ENCODE measurements around the gene ANP32B. TPM values are rescaled to one million over a fixed set of nuclear protein-coding genes. Genes with fewer than 3 reads are reported as not detected.

ANP32B gene
- total RNA-seq, 4 donors from 2014 or later: 8.2 to 24.5 (median 17.8) TPM

- peaks cover 24 to 27% of the 10 kb centered on the region in 2 donors for H3K4me1 ChIP-seq
- ATAC-seq (no peak), DNase-seq (no peak)
- TF ChIP-seq CTCF (IDR thresholded peaks at IDR 0.05 in 4 of 5, conservative IDR thresholded peaks at IDR 0.05 in 1 of 5): no peak
- TF ChIP-seq POLR2A (IDR thresholded peaks at IDR 0.05): no peak
- in situ Hi-C loops (cut with MboI; ENCODE audit: low sequenced_read_pairs in 4 of 4): no loop called here
- no peaks in the 10 kb centered on the region for H3K36me3 ChIP-seq
- no peak overlapping the region for H3K27ac ChIP-seq
- H3K9me3 ChIP-seq: no peaks in the 10 kb centered on the region
- H3K27me3 ChIP-seq: no peaks in the 10 kb centered on the region
- intact Hi-C loops (cut with DNase I; ENCODE audit: low total_unique reads): no loop called here
- H3K4me3 ChIP-seq: no peak overlapping the region
These were observed 4.6 kb upstream of the ANP32B start for GRCh38 chr9:97978371-97979130.

GRCh38 chr9:97979788-97980478 lies 3.2 kb upstream of the ANP32B start:
- Histone ChIP-seq H3K36me3 (no peaks in the 10 kb centered on the region), H3K4me3 (no peak overlapping the region), H3K9me3 (no peaks in the 10 kb centered on the region), H3K27ac (peak overlapping the region in 2 of 4 donors; percentile 93 to 99), H3K4me1 (peaks cover 24 to 27% of the 10 kb centered on the region in 2 donors), H3K27me3 (no peaks in the 10 kb centered on the region)
- in situ Hi-C loops (cut with MboI; ENCODE audit: low sequenced_read_pairs in 4 of 4) (loop anchor here in 3 of 4 donors (10.0 kb wide), 1 partner anchor 55 kb away; no protein-coding TSS in a partner anchor), intact Hi-C loops (cut with DNase I; ENCODE audit: low total_unique reads) (loop anchor here (5.0 to 10.0 kb wide), 4 partner anchors 277 to 1835 kb away; partner anchors contain the start of genes ANKS6, NCBP1, TBC1D2 and TSTD2)
- DNase-seq: no peak
- ATAC-seq: no peak
- no peak for TF ChIP-seq CTCF (IDR thresholded peaks at IDR 0.05 in 4 of 5, conservative IDR thresholded peaks at IDR 0.05 in 1 of 5)
- TF ChIP-seq POLR2A (IDR thresholded peaks at IDR 0.05): no peak

GRCh38 chr9:97980479-97980803 lies 2.7 kb upstream of the ANP32B start:
- H3K27ac ChIP-seq: peak overlapping the region; percentile 75 to 99 (median 94)
- H3K27me3 ChIP-seq: no peaks in the 10 kb centered on the region
- no peaks in the 10 kb centered on the region for H3K36me3 ChIP-seq
- intact Hi-C loops (cut with DNase I; ENCODE audit: low total_unique reads): loop anchor here (5.0 to 10.0 kb wide), 4 partner anchors 277 to 1834 kb away; partner anchors contain the start of genes ANKS6, NCBP1, TBC1D2 and TSTD2
- DNase-seq (peak; percentile 71 to 76), ATAC-seq (peak in 1 of 2 donors; percentile 15)
- TF ChIP-seq CTCF (IDR thresholded peaks at IDR 0.05 in 4 of 5, conservative IDR thresholded peaks at IDR 0.05 in 1 of 5) (no peak), POLR2A (IDR thresholded peaks at IDR 0.05) (no peak)
- peak overlapping the region in 1 of 4 donors; percentile 29 for H3K4me3 ChIP-seq
- no peaks in the 10 kb centered on the region for H3K9me3 ChIP-seq
- H3K4me1 ChIP-seq: peaks cover 24 to 30% of the 10 kb centered on the region in 2 donors
- in situ Hi-C loops (cut with MboI; ENCODE audit: low sequenced_read_pairs in 4 of 4): loop anchor here in 3 of 4 donors (10.0 kb wide), 1 partner anchor 54 kb away; no protein-coding TSS in a partner anchor

GRCh38 chr9:97980918-97981845 lies 2.0 kb upstream of the ANP32B start:
- Histone ChIP-seq H3K4me3 (peak overlapping the region in 1 of 4 donors; percentile 29), H3K27me3 (no peaks in the 10 kb centered on the region), H3K9me3 (no peaks in the 10 kb centered on the region), H3K36me3 (no peaks in the 10 kb centered on the region), H3K4me1 (peaks cover 31 to 38% of the 10 kb centered on the region in 2 donors), H3K27ac (peak overlapping the region; percentile 75 to 99 (median 94))
- DNase-seq (peak; percentile 77 to 86), ATAC-seq (peak; percentile 57)
- TF ChIP-seq POLR2A (IDR thresholded peaks at IDR 0.05) (peak; percentile 55 to 65), CTCF (IDR thresholded peaks at IDR 0.05 in 4 of 5, conservative IDR thresholded peaks at IDR 0.05 in 1 of 5) (no peak)
- intact Hi-C loops (cut with DNase I; ENCODE audit: low total_unique reads) (loop anchor here (5.0 to 10.0 kb wide), 4 partner anchors 276 to 1834 kb away; partner anchors contain the start of genes ANKS6, NCBP1, TBC1D2 and TSTD2), in situ Hi-C loops (cut with MboI; ENCODE audit: low sequenced_read_pairs in 4 of 4) (loop anchor here in 3 of 4 donors (10.0 kb wide), 1 partner anchor 54 kb away; no protein-coding TSS in a partner anchor)

Data from gastrocnemius medialis (tissue), 4 donors.